OCI-M2 (cell line): ENCODE measurements around the gene TMEM119.

Experiments used
- DNase-seq: peaks from one replicate; lab custom pipeline; 2025; ENCODE audit not compliant: unreplicated experiment; lab: John Stamatoyannopoulos, UW

TMEM119 gene, protein sequence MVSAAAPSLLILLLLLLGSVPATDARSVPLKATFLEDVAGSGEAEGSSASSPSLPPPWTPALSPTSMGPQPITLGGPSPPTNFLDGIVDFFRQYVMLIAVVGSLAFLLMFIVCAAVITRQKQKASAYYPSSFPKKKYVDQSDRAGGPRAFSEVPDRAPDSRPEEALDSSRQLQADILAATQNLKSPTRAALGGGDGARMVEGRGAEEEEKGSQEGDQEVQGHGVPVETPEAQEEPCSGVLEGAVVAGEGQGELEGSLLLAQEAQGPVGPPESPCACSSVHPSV

DNA sequence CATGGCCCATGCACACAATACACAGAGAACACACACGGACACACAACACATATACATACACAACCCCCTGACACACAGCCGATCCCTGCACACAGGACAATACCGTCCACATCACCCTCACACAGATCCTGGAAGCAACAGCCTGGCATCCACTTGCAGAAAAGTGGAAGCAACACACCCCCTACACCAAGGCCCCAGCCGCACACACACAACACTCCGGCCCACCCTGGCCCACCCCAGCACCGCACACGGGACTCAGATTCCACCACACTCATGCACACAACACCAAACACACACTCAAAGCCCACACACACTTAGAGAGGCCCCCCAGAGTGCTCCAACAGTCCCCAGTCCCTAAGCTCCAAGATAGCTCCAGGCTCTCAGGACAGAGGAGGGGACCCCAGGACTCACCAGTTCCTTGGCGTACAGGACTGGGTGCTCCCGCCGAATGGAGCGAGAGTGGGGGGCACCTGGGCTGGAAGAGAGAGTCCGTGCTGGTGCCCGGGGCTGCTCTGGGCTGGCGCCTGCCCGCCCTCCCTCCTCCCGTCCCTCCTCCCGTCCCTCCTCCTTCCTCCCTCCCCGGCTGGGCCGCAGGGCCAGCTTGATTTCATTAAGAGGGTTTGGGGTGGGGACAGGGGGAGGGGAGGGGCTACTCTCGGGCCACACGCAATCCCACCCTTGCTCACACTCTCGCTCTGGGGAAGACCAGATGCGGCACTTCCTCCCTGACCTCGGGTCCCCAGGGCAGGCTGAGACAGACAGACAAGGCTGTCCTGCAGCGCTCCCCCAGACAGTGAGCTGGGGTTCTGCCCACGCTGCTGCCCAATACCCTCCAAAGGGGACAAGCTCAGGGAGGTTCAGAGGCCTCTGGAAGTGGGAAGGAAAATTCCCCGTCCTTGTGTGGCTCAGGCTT, at the start of gene TMEM119:
TMEM119 (minus strand) TSS at position 526 of the 913 bp plus-strand sequence. CDS start 5,701 bp downstream, outside the sequence.
- DNase-seq = no peak

GRCh38 chr12:108646600-108647579, 49.0 kb upstream of the TMEM119 start:
- no peak for DNase-seq

GRCh38 chr12:108645686-108646599, 48.1 kb upstream of the TMEM119 start:
- no peak for DNase-seq

DNA sequence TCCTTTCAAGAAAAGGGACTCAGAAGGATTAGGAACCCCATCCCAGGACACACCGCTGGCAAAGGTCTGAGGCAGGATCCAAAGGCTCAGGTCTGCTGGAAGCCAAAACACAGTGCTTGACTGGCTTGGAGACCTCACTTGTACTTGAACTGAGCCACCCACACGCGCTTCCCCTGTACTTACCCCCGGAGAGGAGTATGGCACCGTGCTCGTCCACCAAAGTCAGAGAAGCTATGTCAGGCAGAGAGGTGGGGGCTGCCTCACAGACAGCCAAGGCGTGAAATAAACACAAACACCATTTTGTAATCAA, 46.9 kb upstream of the TMEM119 start:
- no peak for DNase-seq

DNA sequence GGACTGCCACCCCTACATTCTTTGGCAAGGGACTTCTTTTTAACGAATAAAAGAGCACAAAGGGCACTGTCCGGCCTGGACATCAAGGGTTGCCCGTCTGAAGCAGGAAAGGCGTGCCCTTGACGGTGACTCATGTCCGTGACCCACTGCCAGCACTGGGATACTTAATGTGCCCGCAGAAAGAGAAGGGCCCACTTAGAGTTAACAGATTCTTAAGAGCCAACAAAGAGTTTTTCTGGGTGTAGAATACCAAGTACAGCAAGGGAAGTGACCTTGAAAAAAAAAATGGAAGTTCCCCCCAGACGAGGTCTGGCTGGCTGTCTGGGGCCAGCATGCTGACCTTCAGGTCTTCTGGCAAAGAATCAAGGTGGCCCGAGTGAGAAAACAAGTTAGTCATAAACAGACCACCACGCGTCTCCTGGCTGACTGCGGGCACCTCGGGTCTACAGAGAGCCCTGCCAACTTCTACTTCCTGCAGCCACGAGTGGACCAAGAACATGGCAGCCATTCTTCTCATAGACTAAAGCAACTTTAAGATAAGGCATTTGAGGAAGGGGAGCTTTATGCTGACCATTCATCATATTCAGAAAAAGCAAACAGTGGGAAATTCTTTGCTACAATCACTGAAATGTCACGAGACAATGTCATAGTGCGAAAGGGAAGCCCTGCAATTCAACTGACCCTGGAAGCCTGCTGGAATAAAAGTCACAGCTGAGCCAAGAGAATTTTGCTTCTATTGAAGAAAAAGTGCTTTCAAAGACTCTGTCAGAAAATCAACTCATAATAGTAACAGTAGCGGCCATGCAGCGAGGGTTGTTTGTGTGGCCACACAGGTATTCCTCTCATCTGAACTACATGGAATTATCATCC, 46.3 kb upstream of the TMEM119 start:
- DNase-seq = no peak

DNA sequence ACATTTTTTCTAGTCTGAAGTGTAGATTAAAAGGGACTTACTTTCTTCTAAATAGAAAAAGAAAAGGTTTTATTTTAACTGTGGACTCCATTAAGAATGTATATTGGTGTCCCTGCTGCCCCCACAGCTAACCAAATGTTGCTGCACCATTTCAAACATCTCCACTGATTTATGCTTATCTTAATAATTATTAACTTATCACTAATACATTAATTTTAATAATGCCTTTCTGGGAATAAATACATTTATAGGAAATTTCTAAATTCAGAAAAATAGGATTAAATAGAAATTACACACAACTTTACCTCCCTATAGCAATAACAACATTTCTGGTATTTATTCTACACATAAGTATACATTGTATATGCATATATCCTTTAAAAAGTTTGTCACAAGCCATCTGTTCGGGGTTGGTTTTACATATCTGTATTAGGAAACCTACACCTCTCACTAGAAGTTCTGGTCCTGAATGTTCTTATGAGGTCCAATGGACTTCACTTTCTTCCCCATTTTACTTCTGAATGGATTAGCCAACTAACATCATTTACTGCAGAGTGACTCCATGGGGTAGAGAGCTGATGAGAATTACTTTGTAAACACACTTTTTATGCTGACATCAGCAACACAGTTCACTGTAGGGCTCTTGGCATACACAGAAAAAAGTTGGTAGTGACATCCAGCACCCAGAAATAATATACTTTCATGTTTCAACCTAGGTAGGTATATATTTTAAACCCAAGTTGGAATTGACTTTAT, 45.2 kb upstream of the TMEM119 start:
- no peak for DNase-seq

- no peak for DNase-seq
Observed at GRCh38 chr12:108642269-108642870, 44.5 kb upstream of the TMEM119 start.

DNA sequence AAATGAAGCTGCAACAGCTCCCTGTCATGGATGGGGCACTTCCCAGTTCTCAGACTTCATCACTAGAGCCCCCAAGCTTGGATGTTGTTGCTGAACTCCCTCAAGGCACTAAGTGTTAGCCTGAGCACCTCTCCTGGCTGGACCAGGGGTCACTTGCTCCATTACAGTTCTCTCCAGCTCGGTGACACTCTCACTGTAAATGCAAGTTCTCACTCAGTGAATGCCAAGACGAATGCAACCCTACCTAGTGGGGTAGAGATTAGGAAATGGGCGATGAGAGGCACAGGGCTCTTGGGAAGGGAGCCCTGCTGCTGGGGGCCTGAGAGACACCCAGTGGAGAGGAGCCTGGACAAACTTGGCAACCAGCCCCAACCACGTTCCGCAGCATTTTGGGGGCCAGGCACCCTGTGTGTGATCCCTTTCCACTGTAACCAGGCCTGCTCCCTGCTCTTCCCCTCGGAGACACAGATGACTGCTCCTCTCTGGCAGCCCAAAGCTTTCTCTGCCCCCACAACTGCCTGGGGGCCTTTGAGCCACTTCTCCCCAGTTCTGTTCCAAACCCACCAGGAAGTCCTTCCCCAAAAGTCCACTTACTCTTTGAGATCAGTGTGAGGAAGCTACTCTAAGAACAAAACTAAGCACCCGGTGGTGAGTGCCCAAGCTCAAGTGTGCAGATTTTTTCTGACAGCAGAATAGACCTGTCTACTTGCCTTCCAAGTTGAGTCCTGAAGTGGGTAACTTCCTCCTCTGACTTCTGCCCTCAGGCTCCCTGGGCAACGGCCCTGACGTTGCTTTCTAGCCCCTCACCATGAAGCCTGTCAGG, 43.8 kb upstream of the TMEM119 start:
- no peak for DNase-seq

DNA sequence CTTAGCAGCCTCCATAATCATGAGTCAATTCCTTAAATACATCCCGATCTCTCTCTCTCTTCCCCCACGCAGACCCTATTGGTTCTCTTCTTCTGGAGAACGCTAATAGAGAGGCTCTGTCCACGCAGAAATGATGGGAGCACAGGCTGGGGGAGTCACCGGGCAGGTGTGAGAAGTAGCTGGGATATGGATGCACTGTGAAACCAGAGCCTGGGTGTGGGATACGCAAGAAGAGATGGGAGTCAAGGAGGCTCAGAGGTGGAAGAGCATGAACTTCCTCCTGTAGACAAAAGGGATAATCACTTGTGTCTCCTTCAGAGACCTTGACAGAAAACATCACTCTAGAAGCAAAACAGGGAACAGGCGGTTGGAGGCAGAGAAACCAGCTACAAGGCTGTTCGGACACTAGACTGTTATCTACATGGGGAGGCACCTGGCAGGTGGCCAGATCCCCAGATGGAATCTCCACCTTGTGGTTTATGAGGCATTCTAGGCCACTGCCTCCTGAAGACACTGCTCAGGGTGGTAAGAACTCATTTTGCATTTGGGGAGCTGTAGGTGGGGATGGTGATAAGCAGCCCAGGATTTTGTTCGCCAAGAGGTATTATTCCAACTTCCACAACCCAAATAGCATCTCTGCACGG, 43.0 kb upstream of the TMEM119 start:
- no peak for DNase-seq

GRCh38 chr12:108638997-108639822, 41.3 kb upstream of the TMEM119 start:
- no peak for DNase-seq

- DNase-seq = no peak
Observed at GRCh38 chr12:108638141-108638827, 40.4 kb upstream of the TMEM119 start.

GRCh38 chr12:108637222-108637971, 39.5 kb upstream of the TMEM119 start:
- DNase-seq = no peak

- DNase-seq = no peak
Observed at GRCh38 chr12:108635997-108636808, 38.3 kb upstream of the TMEM119 start.
